Measurements from ENCODE around the gene GASK1B. TPM values are rescaled to one million over a fixed set of nuclear protein-coding genes. Genes with fewer than 3 reads are reported as not detected.

Gene GASK1B
- total RNA-seq, 1 donor from 2014 or later: 1.8 TPM

DNA sequence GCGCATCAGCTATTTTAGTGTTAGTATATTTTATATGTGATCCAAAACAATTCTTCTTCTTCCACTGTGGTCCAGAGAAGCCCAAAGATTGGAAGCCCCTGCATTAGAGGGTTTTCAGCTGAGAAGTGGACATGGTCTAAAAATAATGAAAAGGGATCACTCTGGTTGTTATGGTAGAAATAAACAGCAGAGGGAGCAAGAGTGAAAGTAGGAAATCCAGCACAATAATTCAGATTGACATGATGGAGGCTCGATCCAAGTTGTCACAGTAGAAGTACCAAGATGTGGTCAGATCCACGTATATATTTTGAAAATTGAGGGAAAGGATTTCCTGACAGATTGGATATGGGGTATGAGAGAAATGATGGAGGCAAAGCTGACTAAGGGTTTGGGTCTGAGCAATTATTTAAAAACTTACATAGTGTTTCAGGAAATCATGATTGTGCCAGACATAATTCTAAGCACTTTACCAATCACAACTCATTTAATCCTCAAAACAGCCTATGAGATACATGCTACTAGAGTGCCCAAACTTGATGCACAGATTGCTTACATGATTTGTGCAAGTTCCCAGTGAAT, 20.4 kb upstream of the GASK1B start:
- TF ChIP-seq, protein P1, sequence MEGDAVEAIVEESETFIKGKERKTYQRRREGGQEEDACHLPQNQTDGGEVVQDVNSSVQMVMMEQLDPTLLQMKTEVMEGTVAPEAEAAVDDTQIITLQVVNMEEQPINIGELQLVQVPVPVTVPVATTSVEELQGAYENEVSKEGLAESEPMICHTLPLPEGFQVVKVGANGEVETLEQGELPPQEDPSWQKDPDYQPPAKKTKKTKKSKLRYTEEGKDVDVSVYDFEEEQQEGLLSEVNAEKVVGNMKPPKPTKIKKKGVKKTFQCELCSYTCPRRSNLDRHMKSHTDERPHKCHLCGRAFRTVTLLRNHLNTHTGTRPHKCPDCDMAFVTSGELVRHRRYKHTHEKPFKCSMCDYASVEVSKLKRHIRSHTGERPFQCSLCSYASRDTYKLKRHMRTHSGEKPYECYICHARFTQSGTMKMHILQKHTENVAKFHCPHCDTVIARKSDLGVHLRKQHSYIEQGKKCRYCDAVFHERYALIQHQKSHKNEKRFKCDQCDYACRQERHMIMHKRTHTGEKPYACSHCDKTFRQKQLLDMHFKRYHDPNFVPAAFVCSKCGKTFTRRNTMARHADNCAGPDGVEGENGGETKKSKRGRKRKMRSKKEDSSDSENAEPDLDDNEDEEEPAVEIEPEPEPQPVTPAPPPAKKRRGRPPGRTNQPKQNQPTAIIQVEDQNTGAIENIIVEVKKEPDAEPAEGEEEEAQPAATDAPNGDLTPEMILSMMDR (IDR thresholded peaks at IDR 0.05; ENCODE audit: insufficient read depth, low read length, poor library complexity, severe bottlenecking): peak; percentile 64
- Histone ChIP-seq H3K27me3 (ENCODE audit: control insufficient read depth, insufficient read depth, low read length) (no peaks in the 10 kb centered on the region), H3K4me3 (ENCODE audit: low read depth, low read length) (no peak overlapping the region), H3K36me3 (ENCODE audit: control insufficient read depth, insufficient read depth, low read length) (no peaks in the 10 kb centered on the region)
- no peak for DNase-seq (ENCODE audit: low read depth)

DNA sequence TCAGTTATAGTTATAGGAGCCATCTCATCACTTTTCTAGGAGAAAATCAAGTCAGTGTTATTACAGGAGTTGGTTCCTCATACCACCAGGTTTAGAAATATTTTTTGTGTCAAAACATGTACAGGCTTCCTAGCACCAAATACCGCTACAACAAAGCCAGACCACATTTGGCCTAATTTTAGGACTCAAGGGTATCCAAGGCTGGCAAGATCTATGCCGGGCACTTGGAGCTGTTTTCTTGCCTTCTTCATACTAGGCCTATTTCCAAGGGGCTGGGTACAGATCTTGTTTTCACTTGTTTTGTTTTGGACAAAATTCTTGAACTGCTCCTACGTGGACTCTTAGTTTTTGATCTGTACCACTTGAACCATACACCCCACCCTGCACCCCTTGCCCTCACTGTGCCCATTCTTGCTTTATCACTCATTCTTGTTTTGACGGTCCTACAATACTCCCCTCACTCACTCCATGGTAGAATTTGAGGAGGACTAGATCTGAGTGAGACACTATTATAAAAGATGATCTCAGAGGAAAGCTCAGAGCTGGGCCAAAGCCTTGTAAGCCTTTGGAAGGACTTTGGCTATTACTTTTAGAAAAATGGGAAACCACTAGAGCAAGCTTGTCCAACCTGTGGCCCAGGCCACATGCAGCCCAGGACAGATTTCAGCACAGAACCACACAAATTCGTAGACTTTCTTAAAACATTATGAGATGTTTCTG, 19.8 kb upstream of the GASK1B start:
- TF ChIP-seq, protein P1 (IDR thresholded peaks at IDR 0.05; ENCODE audit: insufficient read depth, low read length, poor library complexity, severe bottlenecking): no peak
- DNase-seq (ENCODE audit: low read depth): no peak
- no peak overlapping the region for H3K4me3 ChIP-seq (ENCODE audit: low read depth, low read length)
- H3K36me3 ChIP-seq (ENCODE audit: control insufficient read depth, insufficient read depth, low read length): no peaks in the 10 kb centered on the region
- H3K27me3 ChIP-seq (ENCODE audit: control insufficient read depth, insufficient read depth, low read length): no peaks in the 10 kb centered on the region

DNA sequence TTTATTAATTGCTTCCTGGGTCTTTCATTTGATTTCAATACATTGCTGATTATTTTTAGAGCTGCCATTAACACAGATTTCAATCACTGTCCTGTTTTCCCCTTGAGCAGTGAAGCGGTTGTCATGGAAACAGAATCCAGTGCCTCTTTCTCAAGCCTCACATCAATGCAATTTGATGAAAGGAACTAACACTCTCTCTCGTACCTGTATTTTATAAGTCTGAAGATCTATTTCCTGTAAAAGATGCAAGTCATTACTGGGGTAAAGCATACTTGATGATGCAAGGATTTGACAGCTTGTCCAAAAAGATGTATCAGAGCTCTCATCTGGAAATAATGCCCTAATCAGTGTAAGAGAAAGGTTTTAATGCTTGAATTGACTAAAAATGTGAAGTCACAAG, 17.9 kb upstream of the GASK1B start:
- TF ChIP-seq, protein P1 (IDR thresholded peaks at IDR 0.05; ENCODE audit: insufficient read depth, low read length, poor library complexity, severe bottlenecking): no peak
- no peak for DNase-seq (ENCODE audit: low read depth)

DNA sequence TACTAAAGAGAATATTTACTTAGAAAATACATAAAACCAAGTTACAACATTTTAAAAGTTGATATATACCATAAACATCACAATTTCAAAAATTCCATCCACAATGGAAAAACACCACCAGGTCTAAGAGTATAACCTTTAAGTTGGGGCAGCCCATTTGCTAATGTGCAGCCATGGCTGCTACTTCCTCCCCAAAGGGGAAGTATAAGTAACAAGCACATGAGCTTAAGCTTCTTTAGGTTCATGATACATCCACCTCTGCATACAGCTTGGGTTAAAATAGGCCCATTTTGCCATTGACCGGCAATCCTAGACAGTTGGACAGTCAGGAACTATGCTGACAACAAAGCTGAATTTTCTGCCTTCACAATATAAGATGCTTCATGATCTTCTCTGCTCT, 16.6 kb upstream of the GASK1B start:
- H3K36me3 ChIP-seq (ENCODE audit: control insufficient read depth, insufficient read depth, low read length): no peaks in the 10 kb centered on the region
- TF ChIP-seq, protein P1 (IDR thresholded peaks at IDR 0.05; ENCODE audit: insufficient read depth, low read length, poor library complexity, severe bottlenecking): no peak
- no peak overlapping the region for H3K4me3 ChIP-seq (ENCODE audit: low read depth, low read length)
- no peak for DNase-seq (ENCODE audit: low read depth)
- H3K27me3 ChIP-seq (ENCODE audit: control insufficient read depth, insufficient read depth, low read length): no peaks in the 10 kb centered on the region

More for the DNA sequence above, 17.9 kb upstream of the GASK1B start:
- no peak overlapping the region for H3K4me3 ChIP-seq (ENCODE audit: low read depth, low read length)
- no peaks in the 10 kb centered on the region for H3K36me3 ChIP-seq (ENCODE audit: control insufficient read depth, insufficient read depth, low read length)
- no peaks in the 10 kb centered on the region for H3K27me3 ChIP-seq (ENCODE audit: control insufficient read depth, insufficient read depth, low read length)

DNA sequence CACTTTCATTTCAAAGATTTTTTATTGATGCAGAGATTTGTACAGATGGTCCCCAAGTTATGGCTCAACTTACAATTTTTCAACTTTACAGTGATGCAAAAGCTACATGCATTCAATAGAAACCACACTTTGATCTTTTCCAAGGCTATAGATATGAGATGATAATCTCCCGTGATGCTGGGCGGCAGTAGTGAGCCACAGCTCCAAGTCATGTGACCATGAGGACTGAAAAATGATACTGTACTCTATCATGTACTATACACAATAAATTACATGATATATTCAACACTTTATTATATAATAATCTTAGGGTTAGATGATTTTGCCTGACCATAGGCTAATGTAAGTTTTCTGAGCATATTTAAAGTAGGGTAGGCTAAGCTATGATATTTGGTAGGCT, 14.0 kb upstream of the GASK1B start:
- DNase-seq (ENCODE audit: low read depth): no peak
- TF ChIP-seq, protein P1 (IDR thresholded peaks at IDR 0.05; ENCODE audit: insufficient read depth, low read length, poor library complexity, severe bottlenecking): no peak
- H3K27me3 ChIP-seq (ENCODE audit: control insufficient read depth, insufficient read depth, low read length): no peaks in the 10 kb centered on the region

More for the DNA sequence above, 14.0 kb upstream of the GASK1B start:
- H3K36me3 ChIP-seq (ENCODE audit: control insufficient read depth, insufficient read depth, low read length): no peaks in the 10 kb centered on the region
- H3K4me3 ChIP-seq (ENCODE audit: low read depth, low read length): no peak overlapping the region
